GM23338 (cell line): Measurements from ENCODE around the gene BAZ1B. TPM values are rescaled to one million over a fixed set of nuclear protein-coding genes. Genes with fewer than 3 reads are reported as not detected.

ENCODE experiments used
- ATAC-seq: fragments of 200-7000 bp; cut with Tn5 transposase; 3 replicates; pipeline ENCODE4 v1.9.1; 2020
- DNase-seq: peaks from one replicate; pipeline ENCODE4 v3.0.0-alpha.2; 2015; ENCODE audit warnings: low spot score
- H2AFZ ChIP-seq: fragments of 200-600 bp; sonication (generic); 2 replicates; pipeline ENCODE4 v1.8.0; 2016; ENCODE audit warnings: antibody characterized with exemption, mild to moderate bottlenecking, moderate library complexity
- H3F3A ChIP-seq: fragments of 200-600 bp; sonication (generic); replicated peaks from 2 replicates; pipeline ENCODE4 v1.8.0; 2017; ENCODE audit warnings: antibody characterized with exemption, mixed run types, low read depth
- H3K27ac ChIP-seq: fragments of 200-600 bp; sonication (generic); 2 replicates; pipeline ENCODE4 v1.6.1; 2016; ENCODE audit warnings: low read depth
- H3K27me3 ChIP-seq: fragments of 200-600 bp; sonication (generic); 2 replicates; pipeline ENCODE4 v1.8.0; 2016; ENCODE audit warnings: mild to moderate bottlenecking, mixed run types, moderate library complexity; ENCODE audit not compliant: insufficient read depth
- H3K36me3 ChIP-seq: fragments of 200-600 bp; sonication (generic); 2 replicates; pipeline ENCODE4 v1.8.0; 2016; ENCODE audit warnings: mild to moderate bottlenecking; ENCODE audit not compliant: insufficient read depth
- H3K4me1 ChIP-seq: fragments of 200-600 bp; sonication (generic); 2 replicates; pipeline ENCODE4 v1.8.0; 2016; ENCODE audit warnings: mild to moderate bottlenecking, moderate library complexity; ENCODE audit not compliant: insufficient read depth
- H3K4me2 ChIP-seq: fragments of 200-600 bp; sonication (generic); 2 replicates; pipeline ENCODE4 v1.7.1; 2017; ENCODE audit warnings: mixed run types
- H3K4me3 ChIP-seq: fragments of 200-600 bp; sonication (generic); 2 replicates; pipeline ENCODE4 v1.6.1; 2016; ENCODE audit warnings: mixed run types
- H3K79me2 ChIP-seq: fragments of 200-600 bp; sonication (generic); replicated peaks from 2 replicates; pipeline ENCODE4 v1.8.0; 2017; ENCODE audit warnings: mild to moderate bottlenecking; ENCODE audit not compliant: insufficient read depth
- H3K9me2 ChIP-seq: fragments of 200-600 bp; sonication (generic); 2 replicates; pipeline ENCODE4 v1.8.0; 2017; ENCODE audit not compliant: insufficient read depth
- H4K20me1 ChIP-seq: fragments of 200-600 bp; sonication (generic); replicated peaks from 2 replicates; pipeline ENCODE4 v1.8.0; 2017; ENCODE audit warnings: mild to moderate bottlenecking; ENCODE audit not compliant: insufficient read depth
- H3K27ac Mint-ChIP-seq: 2 replicates; pipeline ENCODE4 v1.8.0; 2020; ENCODE audit warnings: inconsistent platforms, mild to moderate bottlenecking, moderate library complexity, mixed read lengths
- H3K27me3 Mint-ChIP-seq: 3 replicates; pipeline ENCODE4 v1.8.0; 2022; ENCODE audit warnings: low read depth, mild to moderate bottlenecking, moderate library complexity, mixed read lengths, inconsistent platforms; ENCODE audit not compliant: insufficient read depth, poor library complexity
- H3K36me3 Mint-ChIP-seq: 3 replicates; pipeline ENCODE4 v1.8.0; 2021; ENCODE audit warnings: low read depth, mild to moderate bottlenecking, inconsistent platforms, moderate library complexity, mixed read lengths
- H3K4me1 Mint-ChIP-seq: 3 replicates; pipeline ENCODE4 v1.8.0; 2020; ENCODE audit warnings: mild to moderate bottlenecking, inconsistent platforms, mixed read lengths
- H3K4me3 Mint-ChIP-seq: 3 replicates; pipeline ENCODE4 v1.8.0; 2021; ENCODE audit warnings: moderate library complexity, mild to moderate bottlenecking, inconsistent platforms, mixed read lengths
- H3K9me3 Mint-ChIP-seq: 3 replicates; pipeline ENCODE4 v1.8.0; 2020; ENCODE audit warnings: moderate library complexity, mild to moderate bottlenecking, inconsistent platforms, mixed read lengths
- CREB1 ChIP-seq: fragments of 250-450 bp; sonication (Bioruptor Pico); IDR thresholded peaks from 2 replicates; pipeline ENCODE4 v1.5.0; 2020; ENCODE audit warnings: low read depth, mild to moderate bottlenecking, moderate library complexity
- EZH2phosphoT487 ChIP-seq: fragments of 200-600 bp; sonication (generic); IDR thresholded peaks from one replicate; pipeline ENCODE4 v1.8.1; 2018; ENCODE audit warnings: antibody characterized with exemption; ENCODE audit not compliant: unreplicated experiment
- JUNB ChIP-seq: IDR thresholded peaks from one replicate; pipeline ENCODE4 v1.6.1; 2016; ENCODE audit warnings: antibody characterized with exemption; ENCODE audit not compliant: unreplicated experiment
- NANOG ChIP-seq: IDR thresholded peaks from 2 replicates; pipeline ENCODE4 v1.6.1; 2016; ENCODE audit warnings: antibody characterized with exemption, borderline replicate concordance
- POLR2AphosphoS5 ChIP-seq: IDR thresholded peaks from 2 replicates; pipeline ENCODE4 v1.6.1; 2016; ENCODE audit warnings: antibody characterized with exemption, low read depth
- STAT1 ChIP-seq: IDR thresholded peaks from one replicate; pipeline ENCODE4 v1.6.1; 2016; ENCODE audit warnings: antibody characterized with exemption; ENCODE audit not compliant: unreplicated experiment
- ZNF114 ChIP-seq: fragments of 250-450 bp; sonication (Bioruptor Pico); IDR thresholded peaks from 2 replicates; pipeline ENCODE4 v1.5.0; 2020; ENCODE audit warnings: mild to moderate bottlenecking, moderate library complexity
- ZNF331 ChIP-seq: fragments of 250-450 bp; sonication (Bioruptor Pico); IDR thresholded peaks from 2 replicates; pipeline ENCODE4 v1.5.0; 2020; ENCODE audit warnings: low read depth, mild to moderate bottlenecking, moderate library complexity
- polyA plus RNA-seq: library from polyadenylated mRNA; unstranded; fragments of >200 nt; fragmentation: Nextera tagmentation; extraction: Ambion mirVana; gene quantifications from 2 replicates; pipeline ENCODE4 v1.2.1, GENCODE V29; 2016
- total RNA-seq: library from RNA; depleted of rRNA; stranded (reverse); fragments of >200 nt; shearing (Covaris generic); gene quantifications from 2 replicates; pipeline ENCODE4 v1.2.3, GENCODE V29; 2014
- TF ChIP-seq, protein P1 (sequence below): fragments of 250-450 bp; sonication (Bioruptor Pico); IDR thresholded peaks from 2 replicates; pipeline ENCODE4 v1.5.0; 2020; ENCODE audit warnings: mild to moderate bottlenecking, moderate library complexity
- TF ChIP-seq, protein P2 (sequence below), 2 experiments: fragments of 200-600 bp in 1 of 2; sonication (generic) in 1 of 2; conservative IDR thresholded peaks; 2 replicates each; pipeline versions ENCODE4 v1.5.1 to v1.6.1; 2016 to 2017; ENCODE audit warnings: antibody characterized with exemption in 2 of 2, low read depth in 2 of 2, mild to moderate bottlenecking in 2 of 2, moderate library complexity in 1 of 2
- TF ChIP-seq, protein P3 (sequence below): IDR thresholded peaks from 2 replicates; pipeline ENCODE4 v1.6.1; 2016; ENCODE audit warnings: antibody characterized with exemption
- TF ChIP-seq, protein P4 (sequence below): IDR thresholded peaks from one replicate; pipeline ENCODE4 v1.6.1; 2018; ENCODE audit warnings: antibody characterized with exemption; ENCODE audit not compliant: unreplicated experiment

Gene BAZ1B
- total and polyA plus RNA-seq, 2 experiments from 2014 or later = 40.4 to 70.7 TPM

DNA sequence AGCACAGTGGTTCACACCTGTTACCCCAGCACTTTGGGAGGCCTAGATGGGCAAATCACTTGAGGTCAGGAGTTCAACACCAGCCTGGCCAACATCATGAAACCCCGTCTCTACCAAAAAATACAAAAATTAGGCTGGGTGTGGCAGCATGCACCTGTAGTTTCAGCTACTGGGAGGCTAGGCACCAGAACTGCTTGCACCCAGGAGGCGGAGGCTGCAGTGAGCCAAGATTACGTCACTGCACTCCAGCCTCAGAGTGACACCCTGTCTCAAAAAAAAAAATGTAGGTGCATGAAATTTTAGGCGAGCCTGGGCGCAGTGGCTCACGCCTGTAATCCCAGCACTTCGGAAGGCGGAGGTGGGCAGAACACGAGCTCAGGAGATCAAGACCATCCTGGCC lies 25.7 kb upstream of the BAZ1B start:
- H3K4me2 ChIP-seq = no peak overlapping the region
- peaks cover 29% of the 10 kb centered on the region for H3K79me2 ChIP-seq
- H3K9me2 ChIP-seq = no peaks in the 10 kb centered on the region
- H2AFZ ChIP-seq = no peak overlapping the region
- H3K9me3 Mint-ChIP-seq = no peaks in the 10 kb centered on the region
- ATAC-seq (no peak), DNase-seq (no peak)
- H3K27me3 ChIP-seq = no peaks in the 10 kb centered on the region
- TF ChIP-seq, protein P1, sequence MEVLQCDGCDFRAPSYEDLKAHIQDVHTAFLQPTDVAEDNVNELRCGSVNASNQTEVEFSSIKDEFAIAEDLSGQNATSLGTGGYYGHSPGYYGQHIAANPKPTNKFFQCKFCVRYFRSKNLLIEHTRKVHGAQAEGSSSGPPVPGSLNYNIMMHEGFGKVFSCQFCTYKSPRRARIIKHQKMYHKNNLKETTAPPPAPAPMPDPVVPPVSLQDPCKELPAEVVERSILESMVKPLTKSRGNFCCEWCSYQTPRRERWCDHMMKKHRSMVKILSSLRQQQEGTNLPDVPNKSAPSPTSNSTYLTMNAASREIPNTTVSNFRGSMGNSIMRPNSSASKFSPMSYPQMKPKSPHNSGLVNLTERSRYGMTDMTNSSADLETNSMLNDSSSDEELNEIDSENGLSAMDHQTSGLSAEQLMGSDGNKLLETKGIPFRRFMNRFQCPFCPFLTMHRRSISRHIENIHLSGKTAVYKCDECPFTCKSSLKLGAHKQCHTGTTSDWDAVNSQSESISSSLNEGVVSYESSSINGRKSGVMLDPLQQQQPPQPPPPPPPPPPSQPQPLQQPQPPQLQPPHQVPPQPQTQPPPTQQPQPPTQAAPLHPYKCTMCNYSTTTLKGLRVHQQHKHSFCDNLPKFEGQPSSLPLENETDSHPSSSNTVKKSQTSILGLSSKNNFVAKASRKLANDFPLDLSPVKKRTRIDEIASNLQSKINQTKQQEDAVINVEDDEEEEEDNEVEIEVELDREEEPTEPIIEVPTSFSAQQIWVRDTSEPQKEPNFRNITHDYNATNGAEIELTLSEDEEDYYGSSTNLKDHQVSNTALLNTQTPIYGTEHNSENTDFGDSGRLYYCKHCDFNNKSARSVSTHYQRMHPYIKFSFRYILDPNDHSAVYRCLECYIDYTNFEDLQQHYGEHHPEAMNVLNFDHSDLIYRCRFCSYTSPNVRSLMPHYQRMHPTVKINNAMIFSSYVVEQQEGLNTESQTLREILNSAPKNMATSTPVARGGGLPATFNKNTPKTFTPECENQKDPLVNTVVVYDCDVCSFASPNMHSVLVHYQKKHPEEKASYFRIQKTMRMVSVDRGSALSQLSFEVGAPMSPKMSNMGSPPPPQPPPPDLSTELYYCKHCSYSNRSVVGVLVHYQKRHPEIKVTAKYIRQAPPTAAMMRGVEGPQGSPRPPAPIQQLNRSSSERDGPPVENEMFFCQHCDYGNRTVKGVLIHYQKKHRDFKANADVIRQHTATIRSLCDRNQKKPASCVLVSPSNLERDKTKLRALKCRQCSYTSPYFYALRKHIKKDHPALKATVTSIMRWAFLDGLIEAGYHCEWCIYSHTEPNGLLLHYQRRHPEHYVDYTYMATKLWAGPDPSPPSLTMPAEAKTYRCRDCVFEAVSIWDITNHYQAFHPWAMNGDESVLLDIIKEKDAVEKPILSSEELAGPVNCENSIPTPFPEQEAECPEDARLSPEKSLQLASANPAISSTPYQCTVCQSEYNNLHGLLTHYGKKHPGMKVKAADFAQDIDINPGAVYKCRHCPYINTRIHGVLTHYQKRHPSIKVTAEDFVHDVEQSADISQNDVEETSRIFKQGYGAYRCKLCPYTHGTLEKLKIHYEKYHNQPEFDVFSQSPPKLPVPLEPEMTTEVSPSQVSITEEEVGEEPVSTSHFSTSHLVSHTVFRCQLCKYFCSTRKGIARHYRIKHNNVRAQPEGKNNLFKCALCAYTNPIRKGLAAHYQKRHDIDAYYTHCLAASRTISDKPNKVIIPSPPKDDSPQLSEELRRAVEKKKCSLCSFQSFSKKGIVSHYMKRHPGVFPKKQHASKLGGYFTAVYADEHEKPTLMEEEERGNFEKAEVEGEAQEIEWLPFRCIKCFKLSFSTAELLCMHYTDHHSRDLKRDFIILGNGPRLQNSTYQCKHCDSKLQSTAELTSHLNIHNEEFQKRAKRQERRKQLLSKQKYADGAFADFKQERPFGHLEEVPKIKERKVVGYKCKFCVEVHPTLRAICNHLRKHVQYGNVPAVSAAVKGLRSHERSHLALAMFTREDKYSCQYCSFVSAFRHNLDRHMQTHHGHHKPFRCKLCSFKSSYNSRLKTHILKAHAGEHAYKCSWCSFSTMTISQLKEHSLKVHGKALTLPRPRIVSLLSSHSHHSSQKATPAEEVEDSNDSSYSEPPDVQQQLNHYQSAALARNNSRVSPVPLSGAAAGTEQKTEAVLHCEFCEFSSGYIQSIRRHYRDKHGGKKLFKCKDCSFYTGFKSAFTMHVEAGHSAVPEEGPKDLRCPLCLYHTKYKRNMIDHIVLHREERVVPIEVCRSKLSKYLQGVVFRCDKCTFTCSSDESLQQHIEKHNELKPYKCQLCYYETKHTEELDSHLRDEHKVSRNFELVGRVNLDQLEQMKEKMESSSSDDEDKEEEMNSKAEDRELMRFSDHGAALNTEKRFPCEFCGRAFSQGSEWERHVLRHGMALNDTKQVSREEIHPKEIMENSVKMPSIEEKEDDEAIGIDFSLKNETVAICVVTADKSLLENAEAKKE (CRISPR knock-in tag) = no peak
- no peak for TF ChIP-seq STAT1
- TF ChIP-seq ZNF331 (CRISPR knock-in tag) = no peak
- no peak for TF ChIP-seq CREB1 (CRISPR knock-in tag)
- no peak for TF ChIP-seq NANOG
- no peak for TF ChIP-seq ZNF114 (CRISPR knock-in tag)
- TF ChIP-seq, protein P2, sequence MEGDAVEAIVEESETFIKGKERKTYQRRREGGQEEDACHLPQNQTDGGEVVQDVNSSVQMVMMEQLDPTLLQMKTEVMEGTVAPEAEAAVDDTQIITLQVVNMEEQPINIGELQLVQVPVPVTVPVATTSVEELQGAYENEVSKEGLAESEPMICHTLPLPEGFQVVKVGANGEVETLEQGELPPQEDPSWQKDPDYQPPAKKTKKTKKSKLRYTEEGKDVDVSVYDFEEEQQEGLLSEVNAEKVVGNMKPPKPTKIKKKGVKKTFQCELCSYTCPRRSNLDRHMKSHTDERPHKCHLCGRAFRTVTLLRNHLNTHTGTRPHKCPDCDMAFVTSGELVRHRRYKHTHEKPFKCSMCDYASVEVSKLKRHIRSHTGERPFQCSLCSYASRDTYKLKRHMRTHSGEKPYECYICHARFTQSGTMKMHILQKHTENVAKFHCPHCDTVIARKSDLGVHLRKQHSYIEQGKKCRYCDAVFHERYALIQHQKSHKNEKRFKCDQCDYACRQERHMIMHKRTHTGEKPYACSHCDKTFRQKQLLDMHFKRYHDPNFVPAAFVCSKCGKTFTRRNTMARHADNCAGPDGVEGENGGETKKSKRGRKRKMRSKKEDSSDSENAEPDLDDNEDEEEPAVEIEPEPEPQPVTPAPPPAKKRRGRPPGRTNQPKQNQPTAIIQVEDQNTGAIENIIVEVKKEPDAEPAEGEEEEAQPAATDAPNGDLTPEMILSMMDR (conservative IDR thresholded peaks at IDR 0.05; ENCODE audit: low read depth in 2 of 2) = no peak
- TF ChIP-seq, protein P3, sequence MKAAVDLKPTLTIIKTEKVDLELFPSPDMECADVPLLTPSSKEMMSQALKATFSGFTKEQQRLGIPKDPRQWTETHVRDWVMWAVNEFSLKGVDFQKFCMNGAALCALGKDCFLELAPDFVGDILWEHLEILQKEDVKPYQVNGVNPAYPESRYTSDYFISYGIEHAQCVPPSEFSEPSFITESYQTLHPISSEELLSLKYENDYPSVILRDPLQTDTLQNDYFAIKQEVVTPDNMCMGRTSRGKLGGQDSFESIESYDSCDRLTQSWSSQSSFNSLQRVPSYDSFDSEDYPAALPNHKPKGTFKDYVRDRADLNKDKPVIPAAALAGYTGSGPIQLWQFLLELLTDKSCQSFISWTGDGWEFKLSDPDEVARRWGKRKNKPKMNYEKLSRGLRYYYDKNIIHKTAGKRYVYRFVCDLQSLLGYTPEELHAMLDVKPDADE = no peak
- no peak for TF ChIP-seq POLR2AphosphoS5
- no peak for TF ChIP-seq JUNB
- no peak for TF ChIP-seq EZH2phosphoT487
- TF ChIP-seq, protein P4, sequence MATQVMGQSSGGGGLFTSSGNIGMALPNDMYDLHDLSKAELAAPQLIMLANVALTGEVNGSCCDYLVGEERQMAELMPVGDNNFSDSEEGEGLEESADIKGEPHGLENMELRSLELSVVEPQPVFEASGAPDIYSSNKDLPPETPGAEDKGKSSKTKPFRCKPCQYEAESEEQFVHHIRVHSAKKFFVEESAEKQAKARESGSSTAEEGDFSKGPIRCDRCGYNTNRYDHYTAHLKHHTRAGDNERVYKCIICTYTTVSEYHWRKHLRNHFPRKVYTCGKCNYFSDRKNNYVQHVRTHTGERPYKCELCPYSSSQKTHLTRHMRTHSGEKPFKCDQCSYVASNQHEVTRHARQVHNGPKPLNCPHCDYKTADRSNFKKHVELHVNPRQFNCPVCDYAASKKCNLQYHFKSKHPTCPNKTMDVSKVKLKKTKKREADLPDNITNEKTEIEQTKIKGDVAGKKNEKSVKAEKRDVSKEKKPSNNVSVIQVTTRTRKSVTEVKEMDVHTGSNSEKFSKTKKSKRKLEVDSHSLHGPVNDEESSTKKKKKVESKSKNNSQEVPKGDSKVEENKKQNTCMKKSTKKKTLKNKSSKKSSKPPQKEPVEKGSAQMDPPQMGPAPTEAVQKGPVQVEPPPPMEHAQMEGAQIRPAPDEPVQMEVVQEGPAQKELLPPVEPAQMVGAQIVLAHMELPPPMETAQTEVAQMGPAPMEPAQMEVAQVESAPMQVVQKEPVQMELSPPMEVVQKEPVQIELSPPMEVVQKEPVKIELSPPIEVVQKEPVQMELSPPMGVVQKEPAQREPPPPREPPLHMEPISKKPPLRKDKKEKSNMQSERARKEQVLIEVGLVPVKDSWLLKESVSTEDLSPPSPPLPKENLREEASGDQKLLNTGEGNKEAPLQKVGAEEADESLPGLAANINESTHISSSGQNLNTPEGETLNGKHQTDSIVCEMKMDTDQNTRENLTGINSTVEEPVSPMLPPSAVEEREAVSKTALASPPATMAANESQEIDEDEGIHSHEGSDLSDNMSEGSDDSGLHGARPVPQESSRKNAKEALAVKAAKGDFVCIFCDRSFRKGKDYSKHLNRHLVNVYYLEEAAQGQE = no peak
- H3K36me3 ChIP-seq = peaks cover 7% of the 10 kb centered on the region; the same call in 1 of the 2 replicates
- H3K27me3 Mint-ChIP-seq = peaks cover 4% of the 10 kb centered on the region
- no peak overlapping the region for H3K4me3 Mint-ChIP-seq
- no peaks in the 10 kb centered on the region; the same call in 1 of the 2 replicates for H4K20me1 ChIP-seq
- no peak overlapping the region for H3K4me3 ChIP-seq
- peaks cover 28% of the 10 kb centered on the region for H3K36me3 Mint-ChIP-seq
- H3K27ac Mint-ChIP-seq = no peak overlapping the region
- H3F3A ChIP-seq = no peaks in the 10 kb centered on the region
- H3K4me1 ChIP-seq = no peaks in the 10 kb centered on the region
- H3K4me1 Mint-ChIP-seq = no peaks in the 10 kb centered on the region
- H3K27ac ChIP-seq = no peak overlapping the region
